Measurements from ENCODE around the gene PCSK1.

Gene PCSK1

DNA sequence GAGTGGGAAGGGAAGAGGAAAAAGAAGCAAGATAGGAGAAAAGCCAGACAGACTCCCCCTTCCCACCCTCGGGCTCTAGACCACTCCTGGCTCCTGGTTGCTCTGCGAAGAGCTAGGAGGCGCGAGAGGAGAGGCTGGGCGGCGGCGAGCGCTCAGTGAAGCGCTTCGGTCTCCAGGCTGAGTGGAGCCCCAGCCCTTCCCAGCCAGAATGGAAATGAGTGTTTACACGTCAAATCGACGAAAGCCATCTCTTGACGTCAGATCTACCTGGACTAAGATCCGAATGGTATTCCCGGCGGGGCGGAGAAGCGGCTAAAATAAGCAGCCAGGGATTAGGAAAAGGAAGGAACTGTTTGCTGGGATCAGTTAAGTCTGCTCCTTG lies at the start of gene PCSK1:
Gene PCSK1 (minus strand): TSS at position 183 of the 382 bp plus-strand sequence. CDS start 206 bp downstream, outside the sequence.
- DNase-seq: peak; percentile 66

DNA sequence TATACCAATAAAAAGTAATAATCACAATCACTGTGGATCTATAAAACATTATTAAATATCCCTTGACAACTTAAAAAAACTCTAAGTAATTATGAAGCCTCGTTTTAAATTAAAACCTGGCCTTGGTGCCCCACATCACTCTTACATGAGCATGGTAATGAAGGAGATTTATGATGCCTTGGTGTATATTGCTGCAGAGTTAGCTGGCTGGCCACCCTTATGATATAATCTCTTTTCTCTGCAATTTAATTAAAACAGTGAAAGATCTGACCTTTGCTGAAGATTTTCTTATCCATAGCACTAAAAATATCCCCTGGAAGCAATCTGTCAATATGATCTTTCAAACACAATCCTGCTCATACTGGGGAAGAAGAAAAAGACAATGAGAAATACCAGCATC lies 48.8 kb upstream of the PCSK1 start:
- no peak for DNase-seq

DNA sequence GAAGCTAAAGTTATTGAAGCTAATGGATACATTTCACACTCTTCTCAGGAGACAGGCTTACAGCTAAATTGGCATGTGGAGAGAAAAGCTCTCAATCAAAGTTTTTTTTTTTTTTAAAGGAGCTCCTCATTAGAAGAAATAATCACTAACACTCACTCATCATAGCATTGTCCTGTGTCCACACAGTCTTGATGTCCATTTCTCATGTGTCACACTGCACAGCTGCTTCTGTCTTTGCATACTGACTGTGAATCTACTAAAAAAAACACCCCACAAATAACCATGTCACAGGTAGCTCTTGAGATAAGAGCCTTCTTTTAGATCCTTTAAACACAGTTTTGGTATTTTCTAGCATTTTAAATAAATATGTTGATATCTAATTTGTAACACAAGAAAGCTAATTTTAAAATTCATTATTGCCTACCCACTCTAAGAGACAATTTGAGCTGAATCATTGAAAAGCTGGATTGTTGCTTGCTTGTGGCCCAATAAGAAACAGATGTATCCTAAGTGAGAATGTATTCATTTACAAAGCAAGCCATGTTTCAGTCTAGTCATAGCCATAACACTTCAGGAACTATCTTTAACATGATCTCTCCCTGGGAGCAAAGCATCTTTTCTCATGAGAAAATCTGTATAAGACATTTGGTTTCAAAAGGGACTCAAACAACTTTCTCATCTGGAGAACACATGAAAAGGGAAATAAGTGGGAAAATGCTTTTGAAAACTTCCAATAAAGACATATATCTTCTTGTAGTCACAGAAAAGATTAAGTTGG lies 48.1 kb upstream of the PCSK1 start:
- DNase-seq: no peak

DNA sequence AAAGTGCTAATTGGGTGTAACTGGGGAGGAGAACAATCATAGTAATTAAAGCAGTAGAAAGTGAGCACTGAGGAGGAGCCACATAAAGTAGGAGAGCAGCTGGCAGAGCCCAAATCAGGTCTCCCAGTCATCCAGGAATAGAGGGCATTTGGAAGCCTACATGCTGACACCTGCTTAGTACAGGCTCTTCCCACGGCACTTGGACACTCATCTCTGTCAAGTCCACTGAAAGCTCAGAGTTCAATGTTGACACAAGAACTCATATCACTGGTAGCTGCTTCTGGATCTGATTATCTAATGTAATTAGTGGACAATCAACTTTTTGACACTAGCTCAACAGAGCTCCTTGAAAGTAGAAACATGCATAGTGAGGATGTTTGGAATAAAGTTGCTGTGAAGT lies 45.9 kb upstream of the PCSK1 start:
- DNase-seq: no peak

DNA sequence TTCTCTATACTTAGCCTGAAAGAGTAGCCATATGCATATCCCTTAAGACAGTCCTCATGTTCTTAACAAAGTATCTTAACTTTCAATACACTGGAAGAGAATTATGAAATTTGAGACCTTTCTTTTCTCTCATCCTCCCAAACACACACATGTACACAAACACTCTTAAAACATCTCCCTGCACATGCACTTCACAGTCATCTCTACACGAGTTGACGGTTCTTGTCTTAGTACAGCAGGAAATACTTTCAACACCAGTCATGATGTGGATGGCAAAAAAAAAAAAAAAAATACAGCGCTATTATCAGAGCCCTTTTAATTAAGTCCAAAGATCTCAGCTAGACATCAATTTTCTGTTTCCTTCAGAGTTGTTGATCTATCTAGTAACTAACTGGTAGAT lies 43.6 kb upstream of the PCSK1 start:
- no peak for DNase-seq

DNA sequence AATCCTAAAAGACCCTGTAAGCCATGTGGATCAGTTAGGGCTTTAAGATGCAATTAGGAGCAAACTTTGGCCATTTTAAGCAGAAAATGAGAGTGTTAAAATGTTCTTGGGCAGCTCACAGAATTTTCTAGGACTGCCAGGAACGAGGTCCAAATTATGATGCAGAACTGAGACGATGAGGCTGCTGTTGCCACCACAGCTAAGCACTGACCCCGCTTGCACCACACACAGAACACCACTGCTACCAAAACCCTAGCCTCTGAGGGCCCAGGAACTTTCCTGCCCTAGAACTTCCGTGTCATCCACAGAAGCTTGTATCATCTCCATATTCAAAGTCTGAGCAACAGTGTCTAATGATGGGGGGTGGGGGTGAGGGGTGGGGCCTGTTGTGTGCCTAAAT lies 41.0 kb upstream of the PCSK1 start:
- DNase-seq: no peak

DNA sequence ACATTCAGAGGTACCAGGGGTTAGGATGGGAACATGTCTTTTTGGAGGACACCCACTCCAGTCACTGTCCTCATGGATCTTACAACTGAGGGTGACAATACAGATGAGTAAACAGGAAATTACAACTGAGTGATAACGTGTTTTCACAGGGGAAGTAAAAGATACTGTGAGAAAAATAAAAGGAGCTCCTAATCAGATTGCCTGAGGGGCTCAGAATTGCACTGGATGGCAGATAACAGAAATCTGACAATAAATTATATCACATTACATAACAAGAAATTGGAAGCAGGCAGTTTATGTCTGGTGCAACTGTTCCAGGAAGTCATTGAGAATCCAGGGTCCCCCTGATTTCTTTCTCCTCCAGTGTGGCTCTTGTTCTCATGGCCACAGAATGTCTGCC lies 40.1 kb upstream of the PCSK1 start:
- DNase-seq: no peak

DNA sequence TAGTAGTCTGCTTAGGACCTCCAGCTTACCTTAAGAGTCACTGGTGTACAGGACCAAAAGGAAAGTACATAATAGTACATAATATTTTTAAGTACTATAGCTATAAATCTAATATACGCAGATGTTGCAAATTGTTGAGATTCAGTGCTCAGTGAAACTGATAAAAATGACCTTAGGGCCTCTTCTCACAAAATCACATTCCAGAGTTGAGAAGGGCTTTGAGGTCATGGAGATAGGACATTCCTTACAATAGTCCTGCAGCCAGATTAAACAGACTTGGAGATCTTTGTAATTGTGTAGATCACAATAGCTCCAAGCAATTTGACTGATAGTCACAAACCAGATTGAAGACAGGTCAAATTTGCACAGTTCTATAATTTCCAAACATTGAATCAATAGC lies 37.7 kb upstream of the PCSK1 start:
- DNase-seq: no peak

DNA sequence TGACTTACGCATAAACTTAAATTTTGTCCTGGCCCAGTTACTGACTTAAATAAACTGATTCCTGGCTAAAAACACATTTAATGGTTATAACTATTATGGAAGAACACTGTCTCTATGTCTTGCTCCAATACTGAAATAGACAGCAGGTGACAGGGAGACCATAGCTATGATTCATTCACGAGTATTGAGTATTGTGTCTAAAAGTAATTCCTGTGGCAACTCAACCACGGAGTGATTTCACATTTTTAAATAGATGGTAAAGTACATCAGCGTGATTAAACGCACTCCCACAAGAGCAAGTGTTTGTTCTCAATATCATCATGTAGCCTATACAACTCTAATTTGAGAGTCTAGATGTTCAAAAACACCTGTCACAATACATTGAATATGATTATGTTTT lies 35.9 kb upstream of the PCSK1 start:
- no peak for DNase-seq

DNA sequence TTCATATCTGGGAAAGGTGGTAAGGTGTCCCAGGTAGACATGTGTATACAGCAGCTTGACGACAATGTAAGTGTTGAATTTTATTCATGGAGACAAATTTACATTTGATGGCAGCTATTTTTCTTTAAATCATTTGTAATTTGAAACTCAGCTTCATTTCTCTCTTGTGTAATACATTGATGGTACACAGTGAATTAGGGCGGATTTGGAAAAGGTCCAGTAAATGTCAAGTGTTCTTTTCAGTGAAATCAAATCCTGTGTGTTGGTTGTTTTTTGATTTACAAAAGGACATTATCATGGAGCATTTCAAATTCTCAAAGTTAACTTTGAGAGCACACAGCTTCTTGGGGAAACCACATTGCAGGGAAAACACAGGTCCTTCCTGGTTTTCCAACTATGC lies 30.0 kb upstream of the PCSK1 start:
- no peak for DNase-seq

DNA sequence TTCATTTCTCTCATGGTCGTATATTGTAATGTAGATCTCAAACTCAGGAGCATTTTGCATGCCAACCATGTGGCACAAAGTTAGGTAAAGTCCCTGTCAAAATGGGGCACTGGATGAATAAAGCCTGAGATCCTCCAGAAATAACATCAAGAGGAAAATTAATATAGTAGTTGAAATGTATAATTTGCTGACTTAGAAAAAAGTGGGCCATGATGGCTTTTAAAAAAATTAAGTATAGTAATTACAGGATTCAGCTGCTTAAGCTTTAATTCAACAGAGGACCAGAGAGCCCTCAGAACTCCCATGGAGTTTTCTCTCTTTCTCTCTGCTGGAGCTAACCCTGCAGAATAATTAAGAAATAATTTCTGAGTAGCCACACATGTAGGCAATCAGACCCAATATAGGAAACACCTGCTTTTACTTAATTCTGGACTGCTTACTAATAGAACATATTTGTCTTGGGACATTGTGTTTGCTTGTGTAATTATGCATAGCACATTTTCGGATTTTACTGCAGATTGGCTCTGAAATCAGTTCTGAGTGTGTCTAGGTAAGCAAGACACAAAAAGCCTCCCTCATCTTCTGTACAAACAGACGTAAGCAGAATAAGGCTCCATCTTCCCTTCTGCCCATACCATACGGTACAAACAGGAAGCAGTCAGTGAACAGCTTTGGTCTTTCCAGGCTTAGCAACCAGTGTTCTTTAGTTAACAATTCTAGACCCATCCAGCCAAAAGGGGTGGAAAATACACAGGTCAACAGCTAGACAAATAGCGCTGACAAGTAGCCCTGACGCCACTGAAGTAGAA lies 26.5 kb upstream of the PCSK1 start:
- peak; percentile 4 for DNase-seq

DNA sequence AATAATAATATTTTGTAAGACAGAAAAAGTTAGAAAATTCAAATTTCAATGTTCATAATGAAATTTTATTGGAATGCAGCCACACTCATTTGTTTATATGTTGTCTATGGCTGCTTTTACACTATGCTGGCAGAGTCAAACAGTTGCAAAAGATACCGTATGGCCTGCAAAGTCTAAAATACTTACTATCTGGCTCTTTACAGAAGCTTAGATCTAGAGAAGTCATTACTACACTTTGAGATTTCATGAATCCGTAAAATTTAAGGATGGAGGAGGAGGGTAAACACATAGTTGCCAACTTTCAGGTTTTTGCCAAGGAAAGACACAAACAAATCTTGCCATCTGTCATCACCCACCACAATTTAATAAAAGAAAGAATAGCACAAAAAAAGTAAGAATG lies 25.1 kb upstream of the PCSK1 start:
- DNase-seq: no peak

DNA sequence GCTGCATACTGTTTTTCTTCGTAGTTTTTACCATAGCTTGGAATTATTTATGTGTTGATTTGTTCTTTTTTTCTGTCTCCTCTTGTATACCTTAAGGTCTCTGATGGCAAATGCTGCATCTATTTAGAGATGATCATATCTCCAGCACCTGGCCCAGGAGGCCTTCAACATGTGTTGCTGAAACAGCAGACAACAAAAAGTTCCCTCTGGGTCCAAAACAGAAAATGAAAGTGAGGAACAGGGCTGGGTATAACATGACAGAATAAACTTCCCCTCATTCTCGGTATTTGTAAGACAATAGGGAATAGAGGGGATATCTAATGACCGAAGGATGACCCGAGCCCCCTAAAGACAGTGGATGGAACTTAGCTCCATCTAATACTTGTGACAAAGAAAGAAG lies 22.7 kb upstream of the PCSK1 start:
- no peak for DNase-seq

DNA sequence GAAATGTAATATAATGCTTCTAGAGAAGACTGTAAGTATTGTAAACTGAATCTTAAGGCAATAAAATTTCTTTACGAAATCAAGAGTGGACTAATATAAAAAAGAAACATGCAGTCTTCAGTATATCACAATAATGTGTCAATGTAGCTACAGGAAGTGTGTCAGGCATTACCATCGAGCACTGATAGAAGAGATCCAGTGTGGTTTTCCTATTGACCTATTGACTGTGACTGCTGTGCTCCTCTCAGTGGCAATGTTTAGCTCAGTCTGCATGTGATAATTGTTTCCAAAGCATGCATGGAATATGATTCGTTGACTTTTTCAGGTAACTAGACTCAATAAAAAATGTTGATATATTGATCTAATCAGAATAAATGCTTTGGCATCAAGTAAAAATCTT lies 20.3 kb upstream of the PCSK1 start:
- no peak for DNase-seq

DNA sequence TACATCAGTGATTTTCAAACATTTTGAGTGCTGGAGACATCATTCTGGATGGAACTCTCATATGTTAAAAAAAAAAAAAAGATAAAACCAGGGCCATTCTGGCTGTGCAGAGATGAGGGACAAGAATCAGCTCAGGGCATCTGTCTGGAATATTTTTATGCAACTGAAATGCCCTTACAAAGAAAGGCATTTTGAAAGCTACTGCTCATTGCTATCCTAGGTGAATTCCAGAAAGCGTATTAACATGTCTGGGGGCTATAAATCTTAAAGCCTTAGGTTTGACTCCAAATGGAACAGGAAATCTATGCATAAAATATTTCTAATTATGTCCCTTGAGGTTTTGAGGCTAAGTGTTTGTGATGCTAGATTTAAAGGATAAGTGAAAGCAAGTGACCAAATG lies 14.9 kb upstream of the PCSK1 start:
- no peak for DNase-seq

DNA sequence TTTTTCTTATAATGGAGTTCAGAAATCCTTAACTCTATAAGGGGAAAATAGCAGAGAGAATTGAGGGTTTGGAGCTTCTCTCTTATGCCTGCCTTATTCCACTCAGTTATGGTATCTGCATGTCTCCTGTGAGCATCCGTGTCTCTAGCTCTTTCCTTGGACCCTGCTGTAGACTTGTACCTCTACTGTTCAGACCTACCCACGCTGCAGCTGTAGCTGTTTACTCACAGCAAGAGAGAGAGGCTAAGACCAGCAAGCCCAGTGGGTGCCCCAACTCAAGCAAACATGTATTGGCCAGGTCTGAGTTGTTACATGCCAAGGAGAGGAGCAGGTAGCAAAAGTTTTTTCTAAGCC lies 7.1 kb upstream of the PCSK1 start:
- no peak for DNase-seq

DNA sequence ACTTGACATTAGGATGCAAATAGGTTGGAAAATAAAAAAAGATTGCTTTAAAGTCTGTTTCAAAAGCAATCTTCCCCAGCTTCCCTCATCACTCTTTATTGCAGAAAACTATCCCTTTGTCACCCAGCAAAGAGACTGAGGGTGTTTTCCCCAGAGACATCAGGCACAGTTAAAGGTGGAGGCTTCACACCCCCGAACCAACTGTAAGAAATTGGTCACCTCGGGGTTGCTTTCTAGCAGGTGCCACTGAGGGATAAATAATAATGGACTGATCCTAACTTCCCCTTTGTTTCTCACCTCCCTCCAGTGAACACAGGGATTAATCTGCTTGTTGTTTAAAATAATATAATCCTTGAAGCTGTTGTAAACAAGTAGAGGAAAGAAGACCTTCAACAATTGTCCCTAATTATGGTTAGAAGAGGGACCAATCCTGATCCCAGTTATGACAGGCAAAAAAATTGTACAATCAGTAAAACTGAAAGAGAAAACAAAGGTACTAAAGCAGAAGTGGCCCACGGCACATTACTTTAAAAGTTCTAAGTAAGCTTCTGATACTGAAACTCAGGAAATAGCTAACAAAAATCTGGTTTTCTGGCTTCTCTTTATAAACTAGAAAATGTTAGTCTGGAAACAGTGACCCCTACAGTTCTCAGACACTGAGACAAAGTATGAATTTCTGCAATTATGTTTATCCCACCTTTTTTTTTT lies 6.6 kb upstream of the PCSK1 start:
- no peak for DNase-seq

DNA sequence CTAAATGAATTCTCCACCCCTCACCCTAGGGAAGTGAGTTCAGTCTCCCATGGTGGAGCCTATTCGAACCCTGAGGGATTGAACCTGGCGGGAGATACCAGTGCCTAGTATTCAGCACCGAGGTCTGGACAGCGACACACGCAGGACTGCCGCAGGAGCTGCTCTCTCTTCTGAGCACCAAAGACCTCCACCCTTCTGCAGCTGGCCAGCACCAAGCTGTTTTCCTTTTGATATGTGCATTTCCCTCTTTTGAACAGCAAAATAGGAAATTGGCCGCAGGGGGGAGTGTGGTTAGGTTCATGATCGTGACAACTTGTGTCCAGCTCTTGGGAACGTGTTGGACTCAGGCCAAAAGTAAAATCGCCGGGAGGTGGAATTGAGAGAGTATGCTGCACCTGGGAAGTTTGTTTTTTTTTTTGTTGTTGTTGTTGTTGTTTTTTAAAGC lies 1.2 kb upstream of the PCSK1 start:
- peak; percentile 60 for DNase-seq

DNA sequence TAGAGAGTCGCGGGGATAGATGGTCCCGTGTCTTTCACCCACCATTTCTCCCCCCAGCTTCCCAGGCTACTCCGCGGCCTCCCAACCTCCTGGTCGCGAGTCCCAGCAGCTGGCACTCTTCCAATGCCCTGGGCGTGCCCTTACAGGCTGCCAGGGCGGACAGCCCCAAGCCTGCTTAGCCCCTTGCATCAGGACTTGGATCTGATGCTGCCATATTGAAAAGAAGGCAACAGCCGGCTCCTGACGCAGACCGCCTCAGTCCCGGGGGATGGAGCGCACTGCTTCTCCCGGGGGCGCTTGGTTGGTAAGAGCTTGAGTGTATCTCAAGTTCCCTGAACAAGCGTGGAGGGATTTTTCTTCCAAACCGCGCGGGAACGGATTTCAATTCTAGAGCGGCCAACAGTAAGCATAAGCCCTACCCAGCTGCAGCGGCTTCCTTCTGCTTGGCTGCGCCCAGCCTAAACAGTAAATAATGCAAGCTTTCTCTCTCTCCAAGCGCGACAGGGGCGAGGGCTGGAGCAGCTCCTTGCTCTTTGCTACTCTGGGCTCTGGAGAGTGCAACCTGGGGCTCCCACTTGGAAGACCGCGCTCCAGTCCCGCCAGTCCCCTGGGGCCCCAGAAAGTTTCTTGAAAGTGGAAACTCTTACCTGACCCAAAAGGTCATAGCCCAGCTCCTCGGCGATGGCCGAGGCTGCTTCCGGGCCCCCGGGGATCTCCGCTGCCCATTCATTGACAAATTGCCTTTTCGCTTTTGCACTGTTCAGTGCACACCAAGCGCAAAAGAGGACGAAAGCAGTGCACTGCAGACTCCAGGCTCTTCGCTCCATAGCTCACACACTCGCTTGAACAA lies 607 bp downstream of the PCSK1 start:
- peak; percentile 50 for DNase-seq

DNA sequence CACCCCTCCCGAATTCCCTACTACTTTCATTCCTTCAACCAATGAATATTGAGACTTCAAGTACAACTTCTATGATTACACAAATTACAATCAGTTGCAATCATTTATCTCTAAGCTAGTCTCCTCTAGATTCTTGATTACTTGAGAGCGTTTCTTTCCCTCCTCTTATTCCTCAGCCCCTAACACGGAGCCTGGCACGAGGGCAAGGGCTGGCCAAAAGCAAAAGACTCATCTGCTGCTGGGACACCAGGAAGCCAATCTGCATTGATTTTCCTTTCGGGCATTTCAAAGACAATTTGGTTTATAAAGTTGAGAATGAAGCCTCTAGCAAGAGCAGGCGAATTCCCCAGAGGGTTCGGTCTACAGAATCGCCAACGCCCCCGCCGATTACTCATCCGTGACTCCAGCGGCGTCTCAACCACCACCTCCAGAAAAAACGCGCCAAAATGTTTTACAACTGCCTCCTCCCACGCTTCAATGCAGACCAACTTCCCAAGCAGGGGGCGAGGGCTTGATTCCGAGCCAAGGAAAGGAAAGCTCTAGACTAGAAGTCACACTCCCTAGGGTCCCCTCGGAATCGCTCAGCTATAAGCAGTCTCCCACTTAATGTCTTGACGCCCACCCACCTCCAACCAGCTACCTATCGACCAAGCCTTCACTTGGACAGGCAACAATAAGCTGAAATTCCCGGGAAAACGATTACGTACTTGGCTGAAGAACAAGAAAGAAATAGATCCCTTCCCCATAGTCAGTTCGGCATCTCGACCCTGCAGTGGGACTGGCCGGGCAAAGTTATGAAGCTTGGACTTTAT lies 1.5 kb downstream of the PCSK1 start:
- DNase-seq: peak; percentile 50

DNA sequence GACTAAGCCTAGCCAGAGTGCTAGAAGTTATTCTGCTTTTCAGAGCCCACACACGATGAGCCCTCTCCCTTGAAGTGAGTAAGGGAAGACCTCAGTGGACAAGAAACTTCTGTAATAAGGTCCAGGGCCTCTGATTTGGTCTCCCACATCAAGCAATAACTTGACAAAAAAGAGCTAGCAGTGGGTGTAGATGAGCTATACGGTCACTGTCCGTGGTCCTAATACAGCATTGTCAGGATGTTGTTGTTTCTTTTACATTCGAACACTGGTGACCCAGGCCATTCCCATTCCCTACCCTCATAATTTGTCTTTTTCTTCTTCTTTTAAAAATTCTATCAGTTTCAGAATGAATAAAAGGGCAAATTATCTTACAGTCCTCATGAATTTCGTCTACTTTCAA lies 5.2 kb downstream of the PCSK1 start:
- no peak for DNase-seq

DNA sequence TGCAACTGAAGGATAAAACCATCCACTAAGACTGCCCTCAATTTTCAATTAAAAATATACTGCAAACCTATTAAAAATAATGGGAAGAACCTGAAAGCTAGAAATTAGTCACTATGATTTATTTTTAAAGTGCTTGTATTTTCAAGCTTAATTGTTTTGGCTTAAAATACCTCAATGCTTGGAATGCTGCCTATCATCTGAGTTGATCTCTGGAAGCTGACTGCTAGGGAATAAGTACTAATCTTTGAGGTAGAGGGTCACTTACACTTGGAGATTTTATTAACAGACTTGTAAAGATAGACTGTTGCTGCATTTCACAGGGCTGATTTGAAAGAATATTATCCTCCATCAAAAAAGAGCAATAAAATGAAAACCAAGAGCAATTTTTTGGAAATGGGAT lies 6.2 kb downstream of the PCSK1 start:
- no peak for DNase-seq
